ENCODE data around the gene GLTP.

DNA sequence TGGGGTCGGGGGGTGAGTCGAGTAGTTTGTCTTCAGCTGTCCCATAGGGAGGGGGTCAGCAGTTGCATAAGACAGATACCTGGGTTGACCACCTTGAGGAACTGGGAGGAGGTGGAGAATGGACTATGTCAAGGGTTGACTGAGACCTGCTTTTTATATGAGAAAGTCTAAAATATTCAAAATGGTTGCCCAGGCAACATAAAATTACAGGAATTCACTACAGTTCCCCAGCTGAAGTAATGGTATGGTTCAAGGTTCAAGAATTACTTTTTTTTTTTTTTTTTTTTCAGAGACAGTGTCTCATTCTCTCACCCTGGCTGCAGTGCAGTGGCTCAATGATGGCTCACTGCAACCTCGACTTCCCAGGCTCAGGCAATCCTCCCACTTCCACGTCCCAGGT, 14.6 kb upstream of the GLTP start:
- no peak for TF ChIP-seq POLR2A (IDR thresholded peaks at IDR 0.05)
- TF ChIP-seq, protein P1, sequence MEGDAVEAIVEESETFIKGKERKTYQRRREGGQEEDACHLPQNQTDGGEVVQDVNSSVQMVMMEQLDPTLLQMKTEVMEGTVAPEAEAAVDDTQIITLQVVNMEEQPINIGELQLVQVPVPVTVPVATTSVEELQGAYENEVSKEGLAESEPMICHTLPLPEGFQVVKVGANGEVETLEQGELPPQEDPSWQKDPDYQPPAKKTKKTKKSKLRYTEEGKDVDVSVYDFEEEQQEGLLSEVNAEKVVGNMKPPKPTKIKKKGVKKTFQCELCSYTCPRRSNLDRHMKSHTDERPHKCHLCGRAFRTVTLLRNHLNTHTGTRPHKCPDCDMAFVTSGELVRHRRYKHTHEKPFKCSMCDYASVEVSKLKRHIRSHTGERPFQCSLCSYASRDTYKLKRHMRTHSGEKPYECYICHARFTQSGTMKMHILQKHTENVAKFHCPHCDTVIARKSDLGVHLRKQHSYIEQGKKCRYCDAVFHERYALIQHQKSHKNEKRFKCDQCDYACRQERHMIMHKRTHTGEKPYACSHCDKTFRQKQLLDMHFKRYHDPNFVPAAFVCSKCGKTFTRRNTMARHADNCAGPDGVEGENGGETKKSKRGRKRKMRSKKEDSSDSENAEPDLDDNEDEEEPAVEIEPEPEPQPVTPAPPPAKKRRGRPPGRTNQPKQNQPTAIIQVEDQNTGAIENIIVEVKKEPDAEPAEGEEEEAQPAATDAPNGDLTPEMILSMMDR (IDR thresholded peaks at IDR 0.05 in 4 of 5, conservative IDR thresholded peaks at IDR 0.05 in 1 of 5), result no peak
